Large intestine (tissue), 3 donors: ENCODE results near the gene KIAA1671. TPM values are rescaled to one million over a fixed set of nuclear protein-coding genes. Genes with fewer than 3 reads are reported as not detected.

Source experiments
- DNase-seq, 2 donors: peaks; one replicate each; pipeline versions ENCODE4 v3.0.0 to v3.0.0-alpha.2; 2013
- H3K27ac ChIP-seq: one replicate; pipeline ENCODE4 v1.5.1; 2013; ENCODE audit warnings: low read length
- H3K27me3 ChIP-seq: 2 replicates; pipeline ENCODE4 v1.6.1; 2013; ENCODE audit warnings: low read length; ENCODE audit not compliant: control insufficient read depth, insufficient read depth
- H3K36me3 ChIP-seq: 2 replicates; pipeline ENCODE4 v1.6.1; 2013; ENCODE audit warnings: low read length; ENCODE audit not compliant: control insufficient read depth, insufficient read depth
- H3K4me1 ChIP-seq: one replicate; pipeline ENCODE4 v1.6.1; 2013; ENCODE audit warnings: low read length; ENCODE audit not compliant: control insufficient read depth, insufficient read depth
- H3K4me3 ChIP-seq: one replicate; pipeline ENCODE4 v1.5.1; 2013; ENCODE audit warnings: low read length
- H3K9me3 ChIP-seq: one replicate; pipeline ENCODE4 v1.6.1; 2013; ENCODE audit warnings: mild to moderate bottlenecking, low read depth, low read length, moderate library complexity; ENCODE audit not compliant: control insufficient read depth
- WGBS: methylation state at CpG from one replicate; pipeline ENCODE4 v1.1.5; 2013; ENCODE audit warnings: low lambda C conversion rate; ENCODE audit not compliant: insufficient coverage; 5-methylcytosine and 5-hydroxymethylcytosine counted together
- polyA plus RNA-seq: library from polyadenylated mRNA; unstranded; fragments of 120-200 nt; gene quantifications from one replicate; pipeline ENCODE4 v1.2.1, GENCODE V29; 2013

Gene KIAA1671
- polyA plus RNA-seq, 1 donor = 25.0 TPM

DNA sequence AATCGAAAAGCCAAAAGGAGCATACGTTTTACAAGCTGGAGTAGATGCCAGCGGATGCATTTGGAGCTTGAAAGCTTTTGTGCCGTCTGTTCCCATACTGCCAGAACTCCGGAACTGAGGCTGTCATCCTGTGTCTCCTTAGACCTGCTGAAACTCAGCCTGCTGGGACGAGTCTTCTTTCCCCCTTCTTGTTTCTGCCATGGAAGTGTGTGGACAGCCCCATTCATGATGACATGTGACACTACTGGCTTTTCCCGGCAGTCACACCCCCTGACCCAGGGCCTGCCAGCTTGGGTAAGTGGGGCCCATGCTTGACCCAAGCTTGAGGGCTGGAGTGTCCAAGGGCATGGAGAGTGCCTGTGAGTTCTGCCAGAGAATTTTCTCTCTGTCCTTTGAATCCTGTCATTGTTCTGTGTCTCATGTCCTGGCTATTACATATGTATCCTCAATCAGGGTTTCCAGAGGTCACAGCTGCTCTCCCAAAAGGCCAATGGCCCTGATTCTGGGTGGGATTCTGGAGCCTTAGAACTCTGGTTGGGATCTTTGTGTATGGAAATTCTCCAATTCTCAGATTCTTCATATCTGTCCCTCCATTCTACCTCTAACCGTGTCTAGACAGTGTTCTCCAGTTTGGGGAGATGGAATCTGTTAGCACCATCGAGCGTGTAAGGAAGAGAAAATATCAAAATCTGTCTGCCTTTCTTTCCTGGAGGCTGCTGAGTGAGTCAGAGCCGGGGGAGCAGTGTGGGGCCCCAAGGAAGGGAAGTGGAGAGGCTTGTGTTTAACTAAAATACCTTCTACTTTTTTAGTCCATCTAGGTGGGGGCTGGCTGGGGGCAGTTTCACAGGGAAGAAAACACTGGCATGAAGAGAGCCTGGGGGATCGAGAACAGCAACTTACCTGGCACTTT lies 73.2 kb downstream of the KIAA1671 start:
- H3K4me1 ChIP-seq = peaks cover 31% of the 10 kb centered on the region
- H3K9me3 ChIP-seq = no peaks in the 10 kb centered on the region
- H3K27ac ChIP-seq = peak overlapping the region; percentile 72
- 100% methylated on average over 1 of the region's 12 CpGs for WGBS
- peaks cover 12% of the 10 kb centered on the region for H3K36me3 ChIP-seq
- DNase-seq = peak; percentile 19 to 59
- H3K27me3 ChIP-seq = no peaks in the 10 kb centered on the region
- no peak overlapping the region for H3K4me3 ChIP-seq

DNA sequence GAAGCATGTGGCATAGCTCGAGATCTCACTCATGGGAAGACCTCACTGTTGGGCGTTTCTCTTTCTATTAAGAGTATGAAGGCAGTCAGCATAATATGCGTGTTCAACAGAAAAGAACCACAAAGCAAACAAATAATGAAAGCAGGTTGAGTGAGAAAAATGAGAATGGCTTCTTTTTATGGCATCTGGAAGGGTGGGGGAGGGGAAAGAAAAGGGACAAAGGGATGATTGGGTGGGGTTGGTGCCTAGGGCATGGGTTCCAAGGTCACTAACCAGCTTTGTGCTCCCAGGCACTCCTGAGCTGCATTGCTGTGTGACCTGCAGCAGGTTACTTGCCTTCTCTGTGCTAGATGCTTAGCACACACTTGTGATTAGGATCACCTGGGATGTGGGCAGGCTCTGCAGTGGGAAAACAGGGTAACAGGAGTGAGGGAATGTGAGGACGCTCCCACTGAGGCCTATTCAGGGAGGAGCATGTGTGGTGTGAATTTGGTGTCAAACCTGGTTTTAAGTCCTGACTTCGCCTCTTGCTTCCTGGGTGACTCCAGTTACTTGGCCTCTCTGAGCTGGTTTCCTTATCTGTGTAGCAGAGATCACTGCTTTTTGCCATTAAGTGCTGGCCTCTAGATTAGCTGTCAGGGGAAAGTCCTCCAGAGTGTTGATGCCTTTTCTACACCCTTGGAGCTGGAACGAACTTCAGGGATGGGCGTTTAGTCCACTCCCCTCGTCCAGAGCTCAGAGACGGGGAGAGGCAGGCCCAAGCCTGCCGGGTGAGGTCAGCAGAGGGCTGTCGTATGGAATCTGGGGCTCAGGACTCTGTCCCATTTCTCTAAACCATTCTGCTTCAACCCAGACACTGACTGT lies 74.8 kb downstream of the KIAA1671 start:
- no peaks in the 10 kb centered on the region for H3K9me3 ChIP-seq
- no peak overlapping the region for H3K4me3 ChIP-seq
- peaks cover 17% of the 10 kb centered on the region for H3K36me3 ChIP-seq
- 60% methylated on average over 1 of the region's 11 CpGs for WGBS
- no peaks in the 10 kb centered on the region for H3K27me3 ChIP-seq
- H3K4me1 ChIP-seq = peaks cover 31% of the 10 kb centered on the region
- peak overlapping the region; percentile 72 for H3K27ac ChIP-seq
- DNase-seq = peak; percentile 78 to 85

- no peaks in the 10 kb centered on the region for H3K27me3 ChIP-seq
- no peak for DNase-seq
- WGBS = no CpG with 5 or more reads among the region's 45 CpGs
- H3K4me1 ChIP-seq = peaks cover 31% of the 10 kb centered on the region
- peak overlapping the region; percentile 72 for H3K27ac ChIP-seq
- H3K36me3 ChIP-seq = peaks cover 20% of the 10 kb centered on the region
- no peak overlapping the region for H3K4me3 ChIP-seq
- no peaks in the 10 kb centered on the region for H3K9me3 ChIP-seq
These were observed 75.7 kb downstream of the KIAA1671 start for GRCh38 chr22:25027959-25028840.

- DNase-seq = no peak
- WGBS = 100% methylated on average over 1 of the region's 9 CpGs
- Histone ChIP-seq H3K27me3 (no peaks in the 10 kb centered on the region), H3K36me3 (peaks cover 20% of the 10 kb centered on the region), H3K4me1 (peaks cover 31% of the 10 kb centered on the region), H3K27ac (no peak overlapping the region), H3K9me3 (no peaks in the 10 kb centered on the region), H3K4me3 (no peak overlapping the region)
These were observed 76.3 kb downstream of the KIAA1671 start for GRCh38 chr22:25028841-25029141.

- Histone ChIP-seq H3K4me1 (peaks cover 31% of the 10 kb centered on the region), H3K27me3 (no peaks in the 10 kb centered on the region), H3K4me3 (no peak overlapping the region), H3K27ac (no peak overlapping the region), H3K36me3 (peaks cover 20% of the 10 kb centered on the region), H3K9me3 (no peaks in the 10 kb centered on the region)
- DNase-seq = no peak
- WGBS = no CpG with 5 or more reads among the region's 18 CpGs
These were observed 76.7 kb downstream of the KIAA1671 start for GRCh38 chr22:25029181-25029580.

GRCh38 chr22:25030636-25031035 lies 78.1 kb downstream of the KIAA1671 start:
- Histone ChIP-seq H3K27ac (no peak overlapping the region), H3K36me3 (peaks cover 20% of the 10 kb centered on the region), H3K27me3 (no peaks in the 10 kb centered on the region), H3K4me1 (peaks cover 26% of the 10 kb centered on the region), H3K4me3 (no peak overlapping the region), H3K9me3 (no peaks in the 10 kb centered on the region)
- no peak for DNase-seq
- no CpG with 5 or more reads among the region's 7 CpGs for WGBS

GRCh38 chr22:25032066-25032465 lies 79.5 kb downstream of the KIAA1671 start:
- DNase-seq = no peak
- no CpG with 5 or more reads among the region's 2 CpGs for WGBS
- no peak overlapping the region for H3K27ac ChIP-seq

DNA sequence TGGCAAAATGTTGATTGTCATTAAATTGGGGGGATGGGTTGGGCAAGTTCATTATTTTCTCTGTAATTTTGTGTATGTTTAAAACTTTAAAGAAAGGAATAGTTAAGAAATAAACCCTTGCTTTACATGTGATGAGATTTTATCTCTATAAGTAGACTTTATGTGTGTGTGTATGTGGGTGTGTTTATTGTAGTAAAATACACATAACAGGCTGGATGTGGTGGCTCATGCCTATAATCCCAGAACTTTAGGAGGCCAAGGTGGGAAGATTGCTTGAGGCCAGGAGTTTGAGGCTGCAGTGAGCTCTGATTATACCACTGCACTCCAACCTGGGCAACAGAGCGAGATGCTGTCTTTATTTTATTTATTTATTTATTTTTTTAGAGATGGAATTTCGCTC lies 83.2 kb downstream of the KIAA1671 start:
- DNase-seq = no peak
- WGBS = 100% methylated on average over 1 of the region's 2 CpGs
- no peaks in the 10 kb centered on the region for H3K9me3 ChIP-seq
- no peak overlapping the region for H3K4me3 ChIP-seq
- no peak overlapping the region for H3K27ac ChIP-seq
- peaks cover 30% of the 10 kb centered on the region for H3K36me3 ChIP-seq
- H3K27me3 ChIP-seq = no peaks in the 10 kb centered on the region
- no peaks in the 10 kb centered on the region for H3K4me1 ChIP-seq

More at GRCh38 chr22:25032066-25032465, 79.5 kb downstream of the KIAA1671 start:
- Histone ChIP-seq H3K36me3 (peaks cover 20% of the 10 kb centered on the region), H3K9me3 (no peaks in the 10 kb centered on the region), H3K27me3 (no peaks in the 10 kb centered on the region), H3K4me3 (no peak overlapping the region), H3K4me1 (peaks cover 12% of the 10 kb centered on the region)

DNA sequence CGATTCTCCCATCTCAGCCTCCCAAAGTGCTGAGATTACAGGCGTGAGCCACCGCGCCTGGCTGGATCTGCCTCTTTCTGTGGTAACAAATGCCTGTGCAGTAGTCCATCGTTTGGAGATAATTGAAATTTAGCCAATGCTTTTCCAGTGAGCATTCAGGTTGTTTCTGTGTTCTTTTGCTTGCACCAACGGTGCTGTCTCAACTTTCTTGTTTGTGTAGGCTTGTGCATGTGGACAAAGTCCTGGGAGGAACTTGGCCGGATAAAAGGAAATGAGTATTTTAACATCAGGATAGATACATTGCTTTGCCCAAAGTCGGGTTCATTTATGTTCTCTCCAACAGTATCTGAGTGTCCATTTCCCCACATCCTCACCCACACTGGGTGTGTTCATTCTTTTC lies 85.7 kb downstream of the KIAA1671 start:
- H3K36me3 ChIP-seq = peaks cover 30% of the 10 kb centered on the region
- no peak overlapping the region for H3K4me3 ChIP-seq
- H3K27ac ChIP-seq = no peak overlapping the region
- H3K4me1 ChIP-seq = no peaks in the 10 kb centered on the region
- no peaks in the 10 kb centered on the region for H3K9me3 ChIP-seq
- no peak for DNase-seq
- WGBS = 80% methylated on average over 1 of the region's 8 CpGs
- no peaks in the 10 kb centered on the region for H3K27me3 ChIP-seq

- H3K36me3 ChIP-seq = peaks cover 35% of the 10 kb centered on the region
- no peaks in the 10 kb centered on the region for H3K9me3 ChIP-seq
- no peak overlapping the region for H3K4me3 ChIP-seq
- DNase-seq = no peak
- no peak overlapping the region for H3K27ac ChIP-seq
- H3K27me3 ChIP-seq = no peaks in the 10 kb centered on the region
- H3K4me1 ChIP-seq = no peaks in the 10 kb centered on the region
- no CpG with 5 or more reads among the region's 15 CpGs for WGBS
These were observed 86.3 kb downstream of the KIAA1671 start for GRCh38 chr22:25038771-25039170.
